HL-60 (cell line): ENCODE data around the gene FBXO15.

ENCODE experiments used
- POLR2AphosphoS5 ChIP-seq: IDR thresholded peaks from 2 replicates; pipeline ENCODE4 v1.6.1; 2012; ENCODE audit warnings: low read depth
- SPI1 ChIP-seq: IDR thresholded peaks from 2 replicates; pipeline ENCODE4 v1.6.1; 2012; ENCODE audit warnings: low read depth, mild to moderate bottlenecking, borderline replicate concordance
- TF ChIP-seq, protein P1 (sequence below): IDR thresholded peaks from one replicate; pipeline ENCODE4 v1.5.1; 2011; ENCODE audit warnings: low read length, control low read depth, inconsistent platforms; ENCODE audit not compliant: insufficient read depth

DNA sequence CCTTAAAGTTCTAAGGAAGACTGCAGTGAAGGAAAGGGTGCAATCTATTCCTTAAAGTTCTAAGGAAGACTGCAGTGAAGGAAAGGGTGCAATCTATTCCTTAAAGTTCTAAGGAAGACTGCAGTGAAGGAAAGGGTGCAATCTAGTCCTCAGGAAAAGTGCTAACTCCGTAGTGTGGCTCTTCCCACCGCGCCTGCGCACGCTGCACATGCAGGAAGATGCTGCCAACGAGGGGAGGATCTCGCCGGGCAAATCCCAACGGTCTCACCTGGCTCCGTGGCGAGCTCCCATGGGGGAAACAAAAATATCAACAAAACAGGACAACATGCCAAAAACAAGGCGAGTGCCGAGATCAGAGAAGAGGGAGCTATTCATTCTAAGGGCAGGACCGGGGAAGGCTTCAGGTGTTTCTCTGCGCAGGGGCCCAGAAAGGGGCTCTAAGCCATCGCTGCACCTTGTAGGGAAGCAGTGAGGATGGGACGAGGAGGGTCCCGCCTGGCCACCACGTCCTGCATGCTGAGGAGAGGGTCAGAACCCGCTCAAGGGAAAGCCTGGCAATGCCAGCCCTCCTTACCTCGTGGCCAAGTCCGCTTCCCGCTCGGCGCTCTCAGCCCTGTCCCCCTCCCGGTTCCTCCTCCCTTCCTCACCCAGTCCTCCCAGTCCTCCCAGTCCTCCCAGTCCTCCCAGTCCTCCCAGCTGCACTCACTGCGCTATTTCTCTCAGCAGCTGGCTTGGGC lies 25.2 kb upstream of the FBXO15 start:
- TF ChIP-seq, protein P1, sequence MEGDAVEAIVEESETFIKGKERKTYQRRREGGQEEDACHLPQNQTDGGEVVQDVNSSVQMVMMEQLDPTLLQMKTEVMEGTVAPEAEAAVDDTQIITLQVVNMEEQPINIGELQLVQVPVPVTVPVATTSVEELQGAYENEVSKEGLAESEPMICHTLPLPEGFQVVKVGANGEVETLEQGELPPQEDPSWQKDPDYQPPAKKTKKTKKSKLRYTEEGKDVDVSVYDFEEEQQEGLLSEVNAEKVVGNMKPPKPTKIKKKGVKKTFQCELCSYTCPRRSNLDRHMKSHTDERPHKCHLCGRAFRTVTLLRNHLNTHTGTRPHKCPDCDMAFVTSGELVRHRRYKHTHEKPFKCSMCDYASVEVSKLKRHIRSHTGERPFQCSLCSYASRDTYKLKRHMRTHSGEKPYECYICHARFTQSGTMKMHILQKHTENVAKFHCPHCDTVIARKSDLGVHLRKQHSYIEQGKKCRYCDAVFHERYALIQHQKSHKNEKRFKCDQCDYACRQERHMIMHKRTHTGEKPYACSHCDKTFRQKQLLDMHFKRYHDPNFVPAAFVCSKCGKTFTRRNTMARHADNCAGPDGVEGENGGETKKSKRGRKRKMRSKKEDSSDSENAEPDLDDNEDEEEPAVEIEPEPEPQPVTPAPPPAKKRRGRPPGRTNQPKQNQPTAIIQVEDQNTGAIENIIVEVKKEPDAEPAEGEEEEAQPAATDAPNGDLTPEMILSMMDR, result no peak
- TF ChIP-seq POLR2AphosphoS5 (no peak), SPI1 (no peak)
